ENCODE data around the gene BRINP1.

The BRINP1 gene

GRCh38 chr9:119273984-119274665, 95.1 kb downstream of the BRINP1 start:
- DNase-seq, result no peak

GRCh38 chr9:119273325-119273904, 95.8 kb downstream of the BRINP1 start:
- no peak for DNase-seq

DNA sequence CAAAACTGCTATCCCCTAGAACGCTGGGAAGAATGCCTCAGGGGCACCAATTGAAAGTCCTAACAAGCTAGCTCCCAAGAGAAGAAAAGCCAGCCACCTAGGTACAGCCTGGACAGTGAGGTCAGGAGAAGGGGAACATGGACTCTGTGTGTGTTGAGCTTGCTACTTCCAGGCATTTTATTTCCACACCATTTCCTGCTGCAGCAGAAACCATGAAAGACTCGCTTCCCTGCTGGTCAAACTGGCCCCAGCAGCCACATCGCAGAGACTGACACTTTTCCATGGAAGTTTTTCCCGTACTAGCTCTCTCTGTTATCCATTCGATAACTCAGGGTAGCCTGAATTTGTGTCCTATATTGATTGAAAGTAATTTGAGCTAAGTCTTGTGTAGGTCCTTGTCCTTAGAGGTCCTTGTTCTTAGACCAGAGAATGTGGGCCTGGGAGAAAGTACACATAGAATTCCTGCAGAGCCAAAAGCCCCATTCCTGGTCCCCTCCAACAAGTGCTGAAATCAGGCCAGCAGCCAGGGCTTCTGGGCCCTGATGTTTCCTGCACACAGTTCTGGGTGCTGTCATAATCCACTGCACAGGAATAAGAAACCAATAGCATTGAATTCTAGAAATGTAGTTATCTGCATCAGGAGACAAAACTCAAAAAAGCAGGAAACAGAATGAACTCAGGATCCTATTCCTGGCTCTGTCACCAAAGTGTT, 96.6 kb downstream of the BRINP1 start:
- no peak for DNase-seq

- no peak for DNase-seq
Measured at GRCh38 chr9:119268985-119269384, 100.2 kb downstream of the BRINP1 start.

GRCh38 chr9:119264165-119264564, 105.1 kb downstream of the BRINP1 start:
- DNase-seq, result no peak

DNA sequence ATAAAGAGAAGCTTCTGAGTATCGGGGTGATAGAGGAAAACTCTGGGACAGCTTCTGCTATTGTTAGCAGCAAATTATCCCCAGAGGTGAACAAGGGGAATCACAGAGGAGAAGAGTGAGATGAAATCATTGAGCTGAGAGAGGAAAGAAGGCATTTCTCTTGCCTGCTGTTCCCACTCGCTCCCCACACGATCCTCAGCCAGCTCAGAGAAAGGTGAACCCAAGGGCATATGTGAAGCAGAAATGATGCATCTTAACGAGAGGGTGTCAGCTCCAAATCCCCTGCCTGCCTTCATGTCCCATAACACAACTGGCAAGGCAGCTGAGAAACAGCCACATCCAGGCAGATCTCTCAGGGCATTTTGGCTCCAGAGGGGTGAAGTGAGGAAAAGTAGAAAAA, 111.6 kb downstream of the BRINP1 start:
- DNase-seq, result no peak

DNA sequence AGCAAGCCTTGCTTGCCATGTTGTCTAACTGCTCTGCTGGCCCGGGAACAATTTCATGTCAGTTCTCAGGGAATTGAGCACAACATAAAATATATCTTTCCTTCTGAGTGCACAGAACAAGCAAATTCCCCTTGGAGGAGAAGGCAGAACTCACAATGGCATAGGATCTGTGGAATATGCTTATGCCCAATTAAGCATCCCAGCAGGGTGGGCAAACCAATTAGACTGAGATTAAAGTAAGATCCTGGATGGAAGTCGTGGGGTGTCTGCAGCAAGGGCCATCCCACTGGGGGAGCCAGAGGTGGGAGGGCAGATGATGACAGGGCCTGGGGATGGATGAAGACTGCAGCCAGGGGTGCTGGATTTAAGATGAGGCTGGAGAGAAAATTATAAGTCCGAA, 114.1 kb downstream of the BRINP1 start:
- DNase-seq, result no peak

DNA sequence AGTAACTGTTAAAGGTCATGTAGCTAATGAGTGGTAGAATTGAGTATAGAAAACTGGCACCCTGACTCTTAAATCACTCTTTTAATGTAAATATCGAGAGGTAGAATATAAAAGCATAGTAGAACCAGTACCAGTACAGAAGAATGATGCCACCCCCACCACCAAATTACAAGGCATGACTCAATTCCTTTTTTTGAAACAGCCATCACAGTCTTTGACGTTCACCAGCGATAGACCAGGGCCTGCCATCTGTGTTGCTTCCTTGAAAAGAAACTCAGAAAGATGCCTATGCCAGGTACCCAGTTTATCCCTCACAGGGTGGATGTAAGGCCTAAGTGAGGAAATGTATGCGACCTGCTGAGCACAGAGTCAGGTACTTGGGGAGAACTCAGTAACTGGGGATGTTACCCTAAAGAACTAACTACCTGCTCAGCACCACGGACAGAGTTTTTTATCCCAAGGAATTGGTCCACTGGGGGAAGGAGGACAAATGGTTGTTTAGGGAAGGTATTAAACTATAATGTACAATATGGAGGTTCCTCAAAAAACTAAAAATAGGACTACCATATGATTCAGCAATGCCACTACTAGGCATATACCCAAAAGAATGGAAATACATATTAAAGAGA, 116.5 kb downstream of the BRINP1 start:
- no peak for DNase-seq

DNA sequence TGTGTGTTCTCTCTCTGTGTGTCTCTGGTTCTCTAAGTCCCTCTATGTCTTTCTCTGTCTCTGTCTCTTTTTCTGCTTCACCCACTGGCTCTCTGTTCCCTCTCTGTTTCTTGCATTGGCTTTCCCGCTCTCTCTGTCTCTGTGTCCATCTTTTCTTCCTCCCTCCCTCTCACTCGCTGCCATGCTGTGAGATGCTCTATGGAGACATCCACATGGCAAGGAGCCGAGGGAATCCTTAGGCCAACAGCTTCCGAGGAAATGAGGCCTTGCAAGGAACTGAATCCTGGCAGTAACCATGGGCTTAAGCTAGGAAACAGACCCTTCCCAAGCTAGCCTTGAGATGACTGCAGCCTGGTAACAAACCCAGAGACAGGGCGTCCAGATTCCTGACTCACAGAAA, 117.3 kb downstream of the BRINP1 start:
- no peak for DNase-seq

DNA sequence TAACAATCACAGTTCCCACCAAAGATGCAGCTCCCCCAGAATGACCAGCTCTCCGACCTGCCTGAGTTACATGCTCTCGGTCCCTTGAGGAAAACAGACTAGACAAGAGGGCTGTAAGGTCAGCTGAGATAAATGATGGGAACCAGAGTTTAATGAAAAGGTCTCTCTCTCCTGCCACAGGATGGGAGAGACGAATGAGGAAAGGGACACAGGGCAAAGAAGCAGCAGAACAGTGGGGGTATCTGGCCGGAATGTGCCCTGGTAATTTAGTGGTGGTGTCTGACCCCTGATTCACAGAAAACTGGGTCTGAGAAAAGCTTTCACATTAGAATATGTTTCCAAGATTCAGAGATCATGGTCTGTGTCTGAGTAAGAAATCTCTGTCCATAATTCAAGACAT, 118.5 kb downstream of the BRINP1 start:
- DNase-seq, result no peak

GRCh38 chr9:119240546-119240945, 128.7 kb downstream of the BRINP1 start:
- no peak for DNase-seq

- DNase-seq, result no peak
Measured at GRCh38 chr9:119234636-119235035, 134.6 kb downstream of the BRINP1 start.

DNA sequence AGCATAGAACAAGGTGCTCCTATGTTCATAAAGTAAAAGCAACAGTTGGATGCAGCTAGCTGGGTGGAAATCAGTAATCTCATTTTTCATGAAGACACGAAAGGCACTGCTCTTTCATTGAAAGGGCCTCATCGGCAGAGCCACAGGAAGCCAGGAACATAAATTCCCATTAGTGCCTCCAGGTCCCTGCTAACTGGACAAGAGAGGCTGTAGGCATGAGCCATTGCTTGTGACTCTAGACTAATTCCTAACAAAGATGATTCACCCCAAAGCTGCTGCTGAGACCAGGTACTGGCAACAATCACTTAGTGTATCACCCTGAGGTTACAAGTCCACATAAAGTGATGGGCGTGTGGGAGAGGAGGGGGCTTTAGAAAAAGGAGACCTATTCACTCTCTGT, 141.8 kb downstream of the BRINP1 start:
- no peak for DNase-seq

GRCh38 chr9:119224431-119224830, 144.8 kb downstream of the BRINP1 start:
- DNase-seq, result no peak

DNA sequence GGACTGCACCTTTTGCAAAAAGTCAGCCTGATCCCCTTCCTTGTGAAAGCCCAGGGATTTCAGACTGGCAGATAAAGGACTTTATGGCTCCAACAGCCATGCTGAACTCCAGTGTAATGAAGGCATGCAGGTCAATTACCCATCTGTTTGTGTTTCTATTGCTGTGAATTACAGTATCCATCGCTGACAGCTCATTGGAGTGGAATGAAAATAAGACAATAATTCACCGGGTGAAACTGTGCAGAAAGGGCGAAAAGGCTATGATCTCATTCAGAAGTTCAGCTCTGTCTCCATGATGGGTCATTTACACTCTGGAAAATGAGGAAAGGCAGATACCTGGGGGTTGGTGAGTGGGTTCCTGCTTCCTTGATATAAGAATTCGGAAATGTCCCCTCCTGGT, 148.0 kb downstream of the BRINP1 start:
- no peak for DNase-seq

- no peak for DNase-seq
Measured at GRCh38 chr9:119218293-119218692, 150.9 kb downstream of the BRINP1 start.

GRCh38 chr9:119216651-119217331, 152.4 kb downstream of the BRINP1 start:
- DNase-seq, result no peak

DNA sequence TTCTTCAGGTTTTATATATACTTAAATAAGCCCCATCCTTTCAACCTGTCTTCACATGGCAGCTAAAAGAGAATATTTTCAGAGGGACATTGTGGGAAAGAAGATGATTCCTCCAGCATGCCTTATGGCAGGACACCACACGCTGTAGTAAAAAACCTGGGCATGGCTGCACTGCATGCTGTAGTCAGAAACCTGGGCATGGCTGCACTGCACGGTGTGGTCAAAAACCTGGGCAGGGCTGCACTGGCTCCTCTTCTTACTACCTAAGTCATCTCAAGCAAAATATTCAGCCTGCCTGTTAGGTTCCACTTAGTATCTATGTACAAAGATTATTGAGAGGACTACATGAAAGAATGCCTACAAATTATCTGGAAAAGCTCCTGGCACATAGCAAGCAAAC, 153.6 kb downstream of the BRINP1 start:
- no peak for DNase-seq

DNA sequence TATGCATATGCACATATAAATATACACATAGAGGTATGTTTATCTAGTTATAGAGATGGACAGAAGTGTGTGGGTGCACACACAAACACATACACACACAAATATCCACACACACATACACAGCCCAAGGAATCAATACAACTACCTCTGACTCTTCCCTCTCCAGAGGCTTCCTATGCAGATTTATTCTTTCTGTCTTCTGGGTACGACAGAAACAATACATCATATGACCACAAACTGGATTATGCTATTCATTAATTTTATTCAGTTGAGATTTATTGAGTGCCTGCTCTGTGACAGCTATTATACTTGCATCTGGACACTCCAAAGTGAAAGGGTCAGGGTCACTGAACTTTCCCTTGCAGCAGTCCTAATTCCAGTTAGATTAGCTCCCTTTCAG, 155.8 kb downstream of the BRINP1 start:
- DNase-seq, result no peak

DNA sequence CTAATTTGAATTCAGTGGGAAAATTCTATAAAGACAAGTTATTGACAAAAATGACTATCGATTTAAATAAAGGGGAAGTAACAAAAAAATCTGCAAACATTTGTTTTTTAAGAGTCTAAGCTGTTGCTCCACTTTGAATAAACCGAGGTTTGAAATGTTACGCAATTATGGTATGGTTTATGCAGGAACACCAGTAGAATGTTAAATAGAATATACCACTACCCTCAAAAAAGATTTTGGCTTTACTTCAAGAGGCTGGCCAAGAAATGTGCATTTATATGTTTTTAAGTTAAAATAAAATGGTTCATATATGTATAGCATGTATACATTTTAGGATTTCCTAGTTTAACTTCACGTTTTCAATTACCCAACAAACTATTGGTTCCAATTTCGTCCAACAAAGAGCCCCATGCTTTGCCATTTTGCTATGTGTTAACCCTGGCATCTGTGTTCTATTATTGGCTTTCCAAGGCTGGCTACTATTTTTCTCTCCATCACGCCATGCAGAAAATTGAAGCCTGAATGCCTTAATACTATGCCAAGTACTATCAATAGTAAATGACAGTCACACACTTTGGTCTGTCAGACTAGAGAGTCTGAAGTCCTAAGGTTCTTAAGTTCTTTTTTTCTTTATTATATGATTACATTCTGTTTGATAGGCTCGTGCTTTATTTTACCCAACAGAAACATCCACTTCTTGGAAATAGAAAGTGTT, 171.2 kb downstream of the BRINP1 start:
- DNase-seq, result no peak

DNA sequence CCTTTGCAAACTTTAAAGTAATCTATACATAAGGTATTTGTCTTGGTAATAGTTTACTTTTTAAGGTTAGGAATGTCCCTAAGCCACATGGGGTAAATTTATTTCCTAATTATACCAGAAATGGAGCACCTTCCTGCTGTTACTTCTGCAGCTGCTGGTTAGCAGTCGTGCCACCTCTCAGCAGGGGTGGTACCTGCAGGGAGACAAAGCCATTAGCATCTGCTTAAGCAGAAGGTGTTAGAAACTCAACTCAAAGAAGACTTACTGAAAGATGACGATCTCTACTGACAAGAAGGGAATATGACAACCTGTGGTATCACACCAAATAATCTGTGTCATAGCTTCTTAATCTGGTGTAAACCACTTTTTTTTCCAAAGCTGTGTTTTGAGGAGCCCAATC, 173.7 kb downstream of the BRINP1 start:
- no peak for DNase-seq

DNA sequence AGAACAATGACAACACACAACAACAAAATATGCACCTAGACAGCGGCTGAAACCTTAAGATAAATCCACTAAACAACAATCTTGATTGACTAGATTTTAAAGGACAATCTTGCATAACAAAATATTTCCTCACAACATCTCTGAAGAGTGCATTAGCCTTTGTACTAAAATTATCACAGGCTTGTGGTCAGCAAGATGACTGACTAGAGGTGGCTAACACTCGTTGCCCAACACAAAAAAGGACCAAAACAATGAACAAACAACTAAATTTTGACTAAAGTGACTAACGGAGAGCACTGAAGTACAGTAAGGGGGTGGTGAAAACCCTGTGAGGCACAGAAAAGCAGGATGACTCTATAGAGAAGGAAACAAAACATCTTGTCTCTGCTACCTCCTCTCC, 183.9 kb downstream of the BRINP1 start:
- DNase-seq, result no peak

All from CD4-positive, alpha-beta T cell treated with Interleukin-12 subunit alpha and Interleukin-12 subunit beta, for 1 hour (primary cell).